Neural cell (in vitro differentiated cells): ENCODE measurements around the gene OSR1. TPM values are rescaled to one million over a fixed set of nuclear protein-coding genes. Genes with fewer than 3 reads are reported as not detected.

Source experiments
- H2AFZ ChIP-seq: fragments of 200-600, 300-800 bp; sonication (generic), shearing (Covaris generic); 2 replicates; pipeline ENCODE4 v1.6.0; 2014; ENCODE audit warnings: low read depth, mild to moderate bottlenecking, antibody characterized with exemption, low read length, moderate library complexity
- H3F3A ChIP-seq: fragments of 200-600 bp; shearing (Covaris generic); 2 replicates; pipeline ENCODE4 v1.6.1; 2016; ENCODE audit warnings: mild to moderate bottlenecking, moderate library complexity, mixed read lengths, antibody characterized with exemption, low read length; ENCODE audit not compliant: insufficient read depth, poor library complexity, severe bottlenecking
- H3K27ac ChIP-seq: fragments of 200-600, 300-800 bp; sonication (generic), shearing (Covaris generic); 2 replicates; pipeline ENCODE4 v1.5.1; 2014; ENCODE audit warnings: mild to moderate bottlenecking, low read length, moderate library complexity
- H3K27me3 ChIP-seq: fragments of 300-800, 200-600 bp; sonication (generic), shearing (Covaris generic); 2 replicates; pipeline ENCODE4 v1.6.0; 2014; ENCODE audit warnings: mild to moderate bottlenecking, low read depth, low read length, moderate library complexity; ENCODE audit not compliant: insufficient read depth
- H3K36me3 ChIP-seq: fragments of 300-800, 200-600 bp; sonication (generic), shearing (Covaris generic); 2 replicates; pipeline ENCODE4 v1.5.1; 2014; ENCODE audit warnings: mild to moderate bottlenecking, antibody characterized with exemption, low read length, moderate library complexity; ENCODE audit not compliant: insufficient read depth
- H3K4me2 ChIP-seq: fragments of 300-800, 200-600 bp; sonication (generic), shearing (Covaris generic); 2 replicates; pipeline ENCODE4 v1.6.0; 2014; ENCODE audit warnings: mild to moderate bottlenecking, low read length
- H3K4me3 ChIP-seq: fragments of 300-800, 200-600 bp; sonication (generic), shearing (Covaris generic); 2 replicates; pipeline ENCODE4 v1.5.1; 2014; ENCODE audit warnings: mild to moderate bottlenecking, low read length, moderate library complexity
- H3K79me2 ChIP-seq: fragments of 200-600 bp; shearing (Covaris generic); replicated peaks from 2 replicates; pipeline ENCODE4 v1.6.0; 2014; ENCODE audit warnings: mild to moderate bottlenecking, low read length, moderate library complexity; ENCODE audit not compliant: insufficient read depth
- H3K9ac ChIP-seq: fragments of 300-800, 200-600 bp; sonication (generic), shearing (Covaris generic); 2 replicates; pipeline ENCODE4 v1.6.1; 2016; ENCODE audit warnings: mild to moderate bottlenecking, low read length, mixed read lengths
- H3K9me2 ChIP-seq: fragments of 200-600 bp; shearing (Covaris generic); 2 replicates; pipeline ENCODE4 v1.6.1; 2016; ENCODE audit warnings: mild to moderate bottlenecking, low read length, mixed read lengths; ENCODE audit not compliant: insufficient read depth
- H3K9me3 ChIP-seq: fragments of 200-600, 300-800 bp; sonication (generic), shearing (Covaris generic); 2 replicates; pipeline ENCODE4 v1.6.1; 2016; ENCODE audit warnings: mild to moderate bottlenecking, mixed run types, low read length, moderate library complexity, mixed read lengths
- H4K20me1 ChIP-seq: fragments of 200-600 bp; shearing (Covaris generic); 2 replicates; pipeline ENCODE4 v1.6.1; 2016; ENCODE audit warnings: mild to moderate bottlenecking, mixed run types; ENCODE audit not compliant: insufficient read depth
- EP300 ChIP-seq: fragments of 450-650 bp; conservative IDR thresholded peaks from 2 replicates; pipeline ENCODE4 v1.6.1; 2014; ENCODE audit warnings: antibody characterized with exemption, mild to moderate bottlenecking, moderate library complexity; ENCODE audit not compliant: poor library complexity, severe bottlenecking
- EZH2 ChIP-seq: fragments of 200-600, 300-800 bp; shearing (Covaris generic), sonication (generic); IDR thresholded peaks from 2 replicates; pipeline ENCODE4 v1.6.1; 2014; ENCODE audit warnings: antibody characterized with exemption, low read length, borderline replicate concordance, mild to moderate bottlenecking; ENCODE audit not compliant: insufficient read depth, poor library complexity, severe bottlenecking
- MXI1 ChIP-seq: fragments of 450-650 bp; conservative IDR thresholded peaks from 2 replicates; pipeline ENCODE4 v1.6.1; 2014; ENCODE audit warnings: antibody characterized with exemption, mild to moderate bottlenecking; ENCODE audit not compliant: poor library complexity, severe bottlenecking
- POLR2AphosphoS5 ChIP-seq: IDR thresholded peaks from 2 replicates; pipeline ENCODE4 v1.6.1; 2012
- RAD21 ChIP-seq: fragments of 450-650 bp; conservative IDR thresholded peaks from 2 replicates; pipeline ENCODE4 v1.6.1; 2014; ENCODE audit warnings: antibody characterized with exemption, mild to moderate bottlenecking, moderate library complexity
- SMC3 ChIP-seq: fragments of 450-650 bp; conservative IDR thresholded peaks from 2 replicates; pipeline ENCODE4 v1.6.1; 2014; ENCODE audit warnings: antibody characterized with exemption, mild to moderate bottlenecking, moderate library complexity; ENCODE audit not compliant: poor library complexity
- TAF1 ChIP-seq: IDR thresholded peaks from 2 replicates; pipeline ENCODE4 v1.6.1; 2012; ENCODE audit warnings: low read depth
- polyA plus RNA-seq: library from polyadenylated mRNA; depleted of rRNA; stranded (reverse); fragments of >200 nt; gene quantifications from 2 replicates; pipeline ENCODE4 v1.2.3, GENCODE V29; 2014
- TF ChIP-seq, protein P1 (sequence below): fragments of 450-650 bp; IDR thresholded peaks from 2 replicates; pipeline ENCODE4 v1.5.1; 2014; ENCODE audit warnings: antibody characterized with exemption, mild to moderate bottlenecking, moderate library complexity; ENCODE audit not compliant: poor library complexity, severe bottlenecking
- TF ChIP-seq, protein P2 (sequence below): IDR thresholded peaks from 2 replicates; pipeline ENCODE4 v1.6.1; 2012; ENCODE audit warnings: borderline replicate concordance

OSR1 gene
- polyA plus RNA-seq, 1 donor from 2014 or later = not detected

GRCh38 chr2:19321946-19322345, 36.5 kb downstream of the OSR1 start:
- Histone ChIP-seq H3K27ac (no peak overlapping the region), H3K9ac (no peak overlapping the region), H3K4me2 (no peak overlapping the region), H3K36me3 (no peaks in the 10 kb centered on the region), H3K4me3 (no peak overlapping the region), H3F3A (no peaks in the 10 kb centered on the region), H3K9me3 (no peaks in the 10 kb centered on the region), H4K20me1 (no peaks in the 10 kb centered on the region), H3K27me3 (no peaks in the 10 kb centered on the region), H3K79me2 (no peaks in the 10 kb centered on the region), H2AFZ (no peak overlapping the region), H3K9me2 (no peaks in the 10 kb centered on the region)
- TF ChIP-seq SMC3 (no peak), RAD21 (no peak), MXI1 (no peak), POLR2AphosphoS5 (no peak), EP300 (no peak), EZH2 (no peak), TAF1 (no peak)
- TF ChIP-seq, protein P1, sequence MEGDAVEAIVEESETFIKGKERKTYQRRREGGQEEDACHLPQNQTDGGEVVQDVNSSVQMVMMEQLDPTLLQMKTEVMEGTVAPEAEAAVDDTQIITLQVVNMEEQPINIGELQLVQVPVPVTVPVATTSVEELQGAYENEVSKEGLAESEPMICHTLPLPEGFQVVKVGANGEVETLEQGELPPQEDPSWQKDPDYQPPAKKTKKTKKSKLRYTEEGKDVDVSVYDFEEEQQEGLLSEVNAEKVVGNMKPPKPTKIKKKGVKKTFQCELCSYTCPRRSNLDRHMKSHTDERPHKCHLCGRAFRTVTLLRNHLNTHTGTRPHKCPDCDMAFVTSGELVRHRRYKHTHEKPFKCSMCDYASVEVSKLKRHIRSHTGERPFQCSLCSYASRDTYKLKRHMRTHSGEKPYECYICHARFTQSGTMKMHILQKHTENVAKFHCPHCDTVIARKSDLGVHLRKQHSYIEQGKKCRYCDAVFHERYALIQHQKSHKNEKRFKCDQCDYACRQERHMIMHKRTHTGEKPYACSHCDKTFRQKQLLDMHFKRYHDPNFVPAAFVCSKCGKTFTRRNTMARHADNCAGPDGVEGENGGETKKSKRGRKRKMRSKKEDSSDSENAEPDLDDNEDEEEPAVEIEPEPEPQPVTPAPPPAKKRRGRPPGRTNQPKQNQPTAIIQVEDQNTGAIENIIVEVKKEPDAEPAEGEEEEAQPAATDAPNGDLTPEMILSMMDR = no peak
- TF ChIP-seq, protein P2, sequence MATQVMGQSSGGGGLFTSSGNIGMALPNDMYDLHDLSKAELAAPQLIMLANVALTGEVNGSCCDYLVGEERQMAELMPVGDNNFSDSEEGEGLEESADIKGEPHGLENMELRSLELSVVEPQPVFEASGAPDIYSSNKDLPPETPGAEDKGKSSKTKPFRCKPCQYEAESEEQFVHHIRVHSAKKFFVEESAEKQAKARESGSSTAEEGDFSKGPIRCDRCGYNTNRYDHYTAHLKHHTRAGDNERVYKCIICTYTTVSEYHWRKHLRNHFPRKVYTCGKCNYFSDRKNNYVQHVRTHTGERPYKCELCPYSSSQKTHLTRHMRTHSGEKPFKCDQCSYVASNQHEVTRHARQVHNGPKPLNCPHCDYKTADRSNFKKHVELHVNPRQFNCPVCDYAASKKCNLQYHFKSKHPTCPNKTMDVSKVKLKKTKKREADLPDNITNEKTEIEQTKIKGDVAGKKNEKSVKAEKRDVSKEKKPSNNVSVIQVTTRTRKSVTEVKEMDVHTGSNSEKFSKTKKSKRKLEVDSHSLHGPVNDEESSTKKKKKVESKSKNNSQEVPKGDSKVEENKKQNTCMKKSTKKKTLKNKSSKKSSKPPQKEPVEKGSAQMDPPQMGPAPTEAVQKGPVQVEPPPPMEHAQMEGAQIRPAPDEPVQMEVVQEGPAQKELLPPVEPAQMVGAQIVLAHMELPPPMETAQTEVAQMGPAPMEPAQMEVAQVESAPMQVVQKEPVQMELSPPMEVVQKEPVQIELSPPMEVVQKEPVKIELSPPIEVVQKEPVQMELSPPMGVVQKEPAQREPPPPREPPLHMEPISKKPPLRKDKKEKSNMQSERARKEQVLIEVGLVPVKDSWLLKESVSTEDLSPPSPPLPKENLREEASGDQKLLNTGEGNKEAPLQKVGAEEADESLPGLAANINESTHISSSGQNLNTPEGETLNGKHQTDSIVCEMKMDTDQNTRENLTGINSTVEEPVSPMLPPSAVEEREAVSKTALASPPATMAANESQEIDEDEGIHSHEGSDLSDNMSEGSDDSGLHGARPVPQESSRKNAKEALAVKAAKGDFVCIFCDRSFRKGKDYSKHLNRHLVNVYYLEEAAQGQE = no peak

- no peak overlapping the region for H3K27ac ChIP-seq
- H3F3A ChIP-seq = no peaks in the 10 kb centered on the region
- no peaks in the 10 kb centered on the region for H3K36me3 ChIP-seq
- H3K9me2 ChIP-seq = no peaks in the 10 kb centered on the region
- no peak overlapping the region for H3K4me3 ChIP-seq
- no peak overlapping the region for H2AFZ ChIP-seq
- H3K27me3 ChIP-seq = no peaks in the 10 kb centered on the region
- H3K4me2 ChIP-seq = no peak overlapping the region
- no peaks in the 10 kb centered on the region for H4K20me1 ChIP-seq
- H3K9me3 ChIP-seq = no peaks in the 10 kb centered on the region
- TF ChIP-seq RAD21 (no peak), EZH2 (no peak), POLR2AphosphoS5 (no peak)
- TF ChIP-seq, protein P2 = no peak
- no peak overlapping the region for H3K9ac ChIP-seq
- H3K79me2 ChIP-seq = no peaks in the 10 kb centered on the region
These were observed 37.6 kb downstream of the OSR1 start for GRCh38 chr2:19320813-19321212.
